Measurements from ENCODE around the gene SUCLG2. TPM values are rescaled to one million over a fixed set of nuclear protein-coding genes. Genes with fewer than 3 reads are reported as not detected.
A peak's percentile ranks its signal among the peaks of the same experiment; 100 is the strongest.

Gene SUCLG2
- total RNA-seq, 1 donor from 2014 or later = 20.8 TPM

DNA sequence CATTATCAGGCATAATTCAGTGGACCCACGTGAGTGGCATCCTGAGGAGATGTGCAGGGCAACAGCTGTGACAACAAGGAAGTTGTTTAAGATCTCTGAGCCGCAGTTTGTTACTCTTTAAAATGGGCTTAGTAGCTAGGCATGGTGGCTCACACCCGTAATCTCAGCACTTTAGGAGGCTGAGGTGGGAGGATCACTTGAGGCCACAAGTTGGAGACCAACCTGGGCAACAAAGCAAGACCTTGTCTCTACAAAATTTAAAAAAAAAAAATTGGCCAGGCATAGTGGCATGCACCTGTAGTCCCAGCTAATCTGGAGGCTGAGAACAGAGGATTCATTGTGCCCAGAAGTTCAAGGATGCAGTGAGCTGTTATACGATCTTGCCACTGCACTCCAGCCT is 12.2 kb downstream of the SUCLG2 start:
- Mint-ChIP-seq H3K4me3 (ENCODE audit: unreplicated experiment) (no peak overlapping the region), H3K9me3 (ENCODE audit: unreplicated experiment) (no peaks in the 10 kb centered on the region), H3K36me3 (ENCODE audit: low read depth, unreplicated experiment) (peaks cover 6% of the 10 kb centered on the region), H3K27ac (ENCODE audit: unreplicated experiment) (no peak overlapping the region), H3K27me3 (ENCODE audit: low read depth, unreplicated experiment) (no peaks in the 10 kb centered on the region), H3K4me1 (ENCODE audit: low read depth, unreplicated experiment) (peaks cover 13% of the 10 kb centered on the region)
- H3K27ac ChIP-seq (ENCODE audit: low read depth, low read length) = no peak overlapping the region
- H3K4me2 ChIP-seq (ENCODE audit: low read length) = no peak overlapping the region
- H3K9me3 ChIP-seq (ENCODE audit: insufficient read depth, low read depth, low read length) = no peaks in the 10 kb centered on the region
- H3K36me3 ChIP-seq (ENCODE audit: insufficient read depth, low read length) = no peaks in the 10 kb centered on the region
- TF ChIP-seq, protein P1, sequence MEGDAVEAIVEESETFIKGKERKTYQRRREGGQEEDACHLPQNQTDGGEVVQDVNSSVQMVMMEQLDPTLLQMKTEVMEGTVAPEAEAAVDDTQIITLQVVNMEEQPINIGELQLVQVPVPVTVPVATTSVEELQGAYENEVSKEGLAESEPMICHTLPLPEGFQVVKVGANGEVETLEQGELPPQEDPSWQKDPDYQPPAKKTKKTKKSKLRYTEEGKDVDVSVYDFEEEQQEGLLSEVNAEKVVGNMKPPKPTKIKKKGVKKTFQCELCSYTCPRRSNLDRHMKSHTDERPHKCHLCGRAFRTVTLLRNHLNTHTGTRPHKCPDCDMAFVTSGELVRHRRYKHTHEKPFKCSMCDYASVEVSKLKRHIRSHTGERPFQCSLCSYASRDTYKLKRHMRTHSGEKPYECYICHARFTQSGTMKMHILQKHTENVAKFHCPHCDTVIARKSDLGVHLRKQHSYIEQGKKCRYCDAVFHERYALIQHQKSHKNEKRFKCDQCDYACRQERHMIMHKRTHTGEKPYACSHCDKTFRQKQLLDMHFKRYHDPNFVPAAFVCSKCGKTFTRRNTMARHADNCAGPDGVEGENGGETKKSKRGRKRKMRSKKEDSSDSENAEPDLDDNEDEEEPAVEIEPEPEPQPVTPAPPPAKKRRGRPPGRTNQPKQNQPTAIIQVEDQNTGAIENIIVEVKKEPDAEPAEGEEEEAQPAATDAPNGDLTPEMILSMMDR (IDR thresholded peaks at IDR 0.05; ENCODE audit: insufficient read depth, low read depth, low read length) = no peak
- TF ChIP-seq EZH2 (IDR thresholded peaks at IDR 0.05; ENCODE audit: insufficient read depth, low read length) = no peak
- no peaks in the 10 kb centered on the region for H3K27me3 ChIP-seq (ENCODE audit: insufficient read depth, low read length)
- H3K79me2 ChIP-seq (ENCODE audit: insufficient read depth, low read length) = peaks cover 75% of the 10 kb centered on the region
- no peak overlapping the region for H3K4me3 ChIP-seq (ENCODE audit: insufficient read depth, low read depth, low read length)
- no peaks in the 10 kb centered on the region for H4K20me1 ChIP-seq (ENCODE audit: insufficient read depth, low read length)
- FAIRE-seq (no peak), DNase-seq (ENCODE audit: low read depth) (no peak)
- H3K9ac ChIP-seq (ENCODE audit: low read length) = no peak overlapping the region
- H3K4me1 ChIP-seq (ENCODE audit: insufficient read depth, low read length) = peaks cover 14% of the 10 kb centered on the region
- H2AFZ ChIP-seq (ENCODE audit: low read depth, low read length) = no peak overlapping the region

DNA sequence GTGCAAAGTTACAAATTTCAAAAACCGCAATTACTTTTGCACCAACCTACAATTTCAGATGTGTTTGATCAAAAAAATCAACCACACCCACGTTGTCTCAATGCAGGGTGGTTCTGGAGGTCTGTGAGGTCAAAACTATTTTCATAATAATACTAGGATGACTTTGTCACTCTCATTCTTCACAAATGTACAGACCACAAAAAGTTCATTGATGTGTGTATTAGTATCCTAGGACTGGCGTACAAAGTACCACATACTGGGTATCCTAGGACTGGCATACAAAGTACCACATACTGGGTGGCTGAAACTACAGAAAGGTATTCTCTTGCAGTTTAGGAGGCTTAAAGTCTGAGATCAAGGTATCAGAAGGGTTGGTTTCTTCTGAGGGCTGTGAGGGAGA is 13.0 kb downstream of the SUCLG2 start:
- Histone ChIP-seq H2AFZ (ENCODE audit: low read depth, low read length) (no peak overlapping the region), H3K4me3 (ENCODE audit: insufficient read depth, low read depth, low read length) (no peak overlapping the region), H3K9ac (ENCODE audit: low read length) (no peak overlapping the region), H3K4me2 (ENCODE audit: low read length) (no peak overlapping the region), H3K9me3 (ENCODE audit: insufficient read depth, low read depth, low read length) (no peaks in the 10 kb centered on the region), H3K4me1 (ENCODE audit: insufficient read depth, low read length) (peaks cover 8% of the 10 kb centered on the region), H4K20me1 (ENCODE audit: insufficient read depth, low read length) (no peaks in the 10 kb centered on the region), H3K27me3 (ENCODE audit: insufficient read depth, low read length) (no peaks in the 10 kb centered on the region), H3K79me2 (ENCODE audit: insufficient read depth, low read length) (peaks cover 80% of the 10 kb centered on the region), H3K36me3 (ENCODE audit: insufficient read depth, low read length) (no peaks in the 10 kb centered on the region), H3K27ac (ENCODE audit: low read depth, low read length) (no peak overlapping the region)
- H3K4me1 Mint-ChIP-seq (ENCODE audit: low read depth, unreplicated experiment) = peaks cover 7% of the 10 kb centered on the region
- peaks cover 3% of the 10 kb centered on the region for H3K36me3 Mint-ChIP-seq (ENCODE audit: low read depth, unreplicated experiment)
- DNase-seq (ENCODE audit: low read depth) (no peak), FAIRE-seq (no peak)
- H3K27ac Mint-ChIP-seq (ENCODE audit: unreplicated experiment) = no peak overlapping the region
- H3K4me3 Mint-ChIP-seq (ENCODE audit: unreplicated experiment) = no peak overlapping the region
- no peaks in the 10 kb centered on the region for H3K27me3 Mint-ChIP-seq (ENCODE audit: low read depth, unreplicated experiment)
- TF ChIP-seq EZH2 (IDR thresholded peaks at IDR 0.05; ENCODE audit: insufficient read depth, low read length) = no peak
- TF ChIP-seq, protein P1 (IDR thresholded peaks at IDR 0.05; ENCODE audit: insufficient read depth, low read depth, low read length) = no peak
- H3K9me3 Mint-ChIP-seq (ENCODE audit: unreplicated experiment) = no peaks in the 10 kb centered on the region

DNA sequence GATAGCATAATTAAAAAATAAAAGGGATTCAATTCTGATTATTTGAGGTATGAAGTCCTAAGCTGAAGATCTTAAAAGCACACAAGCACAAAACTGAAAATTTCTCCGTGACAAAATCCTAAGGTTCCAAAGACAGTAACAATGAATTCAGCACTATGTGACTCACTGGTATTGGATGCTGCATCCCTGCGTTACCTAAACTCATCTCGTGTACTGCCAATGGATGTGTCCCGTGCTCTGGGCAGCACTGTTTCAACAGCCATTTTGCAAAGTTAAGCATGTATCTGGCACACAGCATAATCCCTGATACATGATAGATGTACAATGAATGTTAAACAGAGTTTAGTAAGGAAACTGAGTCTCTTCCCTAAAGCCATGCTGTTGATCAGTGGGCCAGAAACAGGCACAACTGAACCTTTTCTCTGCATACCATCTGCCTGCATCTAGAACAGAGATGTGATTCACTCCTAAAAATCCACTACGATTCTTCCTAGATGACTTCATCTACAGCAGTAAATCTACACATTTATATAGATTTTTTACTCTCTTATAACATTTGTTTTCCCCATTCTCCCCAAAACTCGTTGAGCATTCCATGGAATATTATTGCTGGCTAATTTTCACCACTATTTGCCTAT is 14.3 kb downstream of the SUCLG2 start:
- H3K4me3 ChIP-seq (ENCODE audit: insufficient read depth, low read depth, low read length) = no peak overlapping the region
- H3K4me1 Mint-ChIP-seq (ENCODE audit: low read depth, unreplicated experiment) = peaks cover 17% of the 10 kb centered on the region
- H3K9me3 ChIP-seq (ENCODE audit: insufficient read depth, low read depth, low read length) = no peaks in the 10 kb centered on the region
- H3K27ac ChIP-seq (ENCODE audit: low read depth, low read length) = peak overlapping the region; percentile 8
- no peak overlapping the region for H2AFZ ChIP-seq (ENCODE audit: low read depth, low read length)
- H3K27me3 ChIP-seq (ENCODE audit: insufficient read depth, low read length) = no peaks in the 10 kb centered on the region
- FAIRE-seq (no peak), DNase-seq (ENCODE audit: low read depth) (peak; percentile 25)
- H3K9me3 Mint-ChIP-seq (ENCODE audit: unreplicated experiment) = no peaks in the 10 kb centered on the region
- H4K20me1 ChIP-seq (ENCODE audit: insufficient read depth, low read length) = peaks cover under 1% of the 10 kb centered on the region
- no peaks in the 10 kb centered on the region for H3K36me3 ChIP-seq (ENCODE audit: insufficient read depth, low read length)
- H3K4me2 ChIP-seq (ENCODE audit: low read length) = peak overlapping the region; percentile 34
- H3K4me1 ChIP-seq (ENCODE audit: insufficient read depth, low read length) = peaks cover 16% of the 10 kb centered on the region
- no peak overlapping the region for H3K4me3 Mint-ChIP-seq (ENCODE audit: unreplicated experiment)
- H3K9ac ChIP-seq (ENCODE audit: low read length) = no peak overlapping the region
- TF ChIP-seq, protein P1 (IDR thresholded peaks at IDR 0.05; ENCODE audit: insufficient read depth, low read depth, low read length) = no peak
- TF ChIP-seq EZH2 (IDR thresholded peaks at IDR 0.05; ENCODE audit: insufficient read depth, low read length) = no peak
- no peaks in the 10 kb centered on the region for H3K27me3 Mint-ChIP-seq (ENCODE audit: low read depth, unreplicated experiment)
- H3K79me2 ChIP-seq (ENCODE audit: insufficient read depth, low read length) = peaks cover 74% of the 10 kb centered on the region
- no peak overlapping the region for H3K27ac Mint-ChIP-seq (ENCODE audit: unreplicated experiment)
- H3K36me3 Mint-ChIP-seq (ENCODE audit: low read depth, unreplicated experiment) = peaks cover 3% of the 10 kb centered on the region
